ENCODE measurements around the gene PRPF40A.

DNA sequence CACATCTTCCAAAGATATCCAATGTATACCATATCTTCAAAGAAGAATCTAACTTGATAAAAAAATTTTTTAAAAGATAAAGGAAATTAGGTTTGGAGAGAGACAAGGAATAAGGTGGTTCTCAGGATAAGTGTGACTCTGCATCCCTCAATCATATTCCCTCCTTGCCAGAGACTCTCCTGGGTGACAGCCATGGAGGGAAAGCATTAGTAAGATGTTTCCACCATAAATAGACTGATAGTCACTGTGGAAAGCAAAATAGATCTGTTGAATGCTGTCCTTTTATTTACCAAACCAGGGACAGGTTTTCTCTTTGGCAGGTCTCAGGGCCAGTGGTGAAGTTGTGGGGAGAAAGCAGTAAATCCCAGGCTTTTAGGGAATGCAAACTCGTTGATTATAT is 107.6 kb downstream of the PRPF40A start:
- TF ChIP-seq CTCF (IDR thresholded peaks at IDR 0.05; ENCODE audit: poor library complexity): no peak
- TF ChIP-seq EZH2phosphoT487 (IDR thresholded peaks at IDR 0.05; ENCODE audit: low read depth, severe bottlenecking, unreplicated experiment): no peak
- TF ChIP-seq EZH2 (IDR thresholded peaks at IDR 0.05; ENCODE audit: borderline replicate concordance): no peak
